Neural crest cell (in vitro differentiated cells): ENCODE data around the gene MEAK7. TPM values are rescaled to one million over a fixed set of nuclear protein-coding genes. Genes with fewer than 3 reads are reported as not detected.

ENCODE experiments used
- DNase-seq: peaks from one replicate; pipeline ENCODE4 v3.0.0; 2021; ENCODE audit warnings: low read depth, mixed read lengths, low spot score
- H3K27ac Mint-ChIP-seq: one replicate; pipeline ENCODE4 v1.8.0; 2021; ENCODE audit warnings: mild to moderate bottlenecking, mixed read lengths; ENCODE audit not compliant: unreplicated experiment
- H3K27me3 Mint-ChIP-seq: 2 replicates; pipeline ENCODE4 v1.8.0; 2021; ENCODE audit warnings: low read depth, mild to moderate bottlenecking, mixed read lengths
- H3K36me3 Mint-ChIP-seq: 2 replicates; pipeline ENCODE4 v1.8.0; 2021; ENCODE audit warnings: low read depth, mild to moderate bottlenecking, mixed read lengths
- H3K4me1 Mint-ChIP-seq: 2 replicates; pipeline ENCODE4 v1.8.0; 2021; ENCODE audit warnings: mixed read lengths
- H3K4me3 Mint-ChIP-seq: one replicate; pipeline ENCODE4 v1.8.0; 2021; ENCODE audit warnings: mild to moderate bottlenecking, mixed read lengths
- H3K9me3 Mint-ChIP-seq: 2 replicates; pipeline ENCODE4 v1.8.0; 2021; ENCODE audit warnings: mixed read lengths
- CTCF ChIP-seq: fragments of 200-600 bp; sonication (generic); conservative IDR thresholded peaks from 2 replicates; pipeline ENCODE4 v1.5.0; 2021; ENCODE audit warnings: antibody characterized with exemption, mild to moderate bottlenecking
- total RNA-seq: library from RNA; stranded (reverse); gene quantifications from 2 replicates; pipeline ENCODE4 v1.2.1, GENCODE V29; 2021

Gene MEAK7
- total RNA-seq, 1 donor from 2014 or later: 29.5 TPM

GRCh38 chr16:84505249-84506187, 1.1 kb upstream of the MEAK7 start:
- no peaks in the 10 kb centered on the region for H3K9me3 Mint-ChIP-seq
- DNase-seq: no peak
- H3K36me3 Mint-ChIP-seq: no peaks in the 10 kb centered on the region
- H3K27me3 Mint-ChIP-seq: no peaks in the 10 kb centered on the region
- H3K4me1 Mint-ChIP-seq: peaks cover 49% of the 10 kb centered on the region
- H3K27ac Mint-ChIP-seq: peak overlapping the region; percentile 94
- TF ChIP-seq CTCF: no peak
- peak overlapping the region; percentile 91 for H3K4me3 Mint-ChIP-seq

- H3K4me1 Mint-ChIP-seq: peaks cover 38% of the 10 kb centered on the region
Measured at GRCh38 chr16:84503751-84504395, 586 bp downstream of the MEAK7 start.

GRCh38 chr16:84502581-84502980, 1.9 kb downstream of the MEAK7 start:
- Mint-ChIP-seq H3K27me3 (no peaks in the 10 kb centered on the region), H3K27ac (no peak overlapping the region), H3K36me3 (peaks cover 3% of the 10 kb centered on the region), H3K4me3 (peak overlapping the region; percentile 91), H3K4me1 (peaks cover 29% of the 10 kb centered on the region), H3K9me3 (no peaks in the 10 kb centered on the region)
- no peak for TF ChIP-seq CTCF
- no peak for DNase-seq

More at GRCh38 chr16:84503751-84504395, 586 bp downstream of the MEAK7 start:
- no peak for DNase-seq
- peak overlapping the region; percentile 91 for H3K4me3 Mint-ChIP-seq
- no peak overlapping the region for H3K27ac Mint-ChIP-seq
- no peak for TF ChIP-seq CTCF
- H3K27me3 Mint-ChIP-seq: no peaks in the 10 kb centered on the region
- no peaks in the 10 kb centered on the region for H3K9me3 Mint-ChIP-seq
- no peaks in the 10 kb centered on the region for H3K36me3 Mint-ChIP-seq

GRCh38 chr16:84502075-84502474, 2.4 kb downstream of the MEAK7 start:
- DNase-seq: no peak
- Mint-ChIP-seq H3K4me3 (peak overlapping the region; percentile 56), H3K27me3 (no peaks in the 10 kb centered on the region), H3K27ac (no peak overlapping the region), H3K9me3 (no peaks in the 10 kb centered on the region), H3K36me3 (peaks cover 5% of the 10 kb centered on the region), H3K4me1 (peaks cover 29% of the 10 kb centered on the region)
- no peak for TF ChIP-seq CTCF

- Mint-ChIP-seq H3K4me3 (no peak overlapping the region), H3K27me3 (no peaks in the 10 kb centered on the region), H3K27ac (peak overlapping the region; percentile 50), H3K9me3 (no peaks in the 10 kb centered on the region), H3K36me3 (peaks cover 11% of the 10 kb centered on the region), H3K4me1 (peaks cover 29% of the 10 kb centered on the region)
- TF ChIP-seq CTCF: no peak
- DNase-seq: no peak
Measured at GRCh38 chr16:84501077-84501735, 3.3 kb downstream of the MEAK7 start.
